Astrocyte (in vitro differentiated cells and primary cell): ENCODE results near the gene MICAL3.

Experiments
- CTCF ChIP-seq: IDR thresholded peaks from 2 replicates; pipeline ENCODE4 v1.5.1; 2011; ENCODE audit warnings: low read depth, mild to moderate bottlenecking, inconsistent platforms, low read length, moderate library complexity; ENCODE audit not compliant: insufficient read depth
- EZH2 ChIP-seq: IDR thresholded peaks from 2 replicates; pipeline ENCODE4 v1.6.1; 2012; ENCODE audit warnings: mild to moderate bottlenecking, low read length, inconsistent platforms; ENCODE audit not compliant: insufficient read depth

DNA sequence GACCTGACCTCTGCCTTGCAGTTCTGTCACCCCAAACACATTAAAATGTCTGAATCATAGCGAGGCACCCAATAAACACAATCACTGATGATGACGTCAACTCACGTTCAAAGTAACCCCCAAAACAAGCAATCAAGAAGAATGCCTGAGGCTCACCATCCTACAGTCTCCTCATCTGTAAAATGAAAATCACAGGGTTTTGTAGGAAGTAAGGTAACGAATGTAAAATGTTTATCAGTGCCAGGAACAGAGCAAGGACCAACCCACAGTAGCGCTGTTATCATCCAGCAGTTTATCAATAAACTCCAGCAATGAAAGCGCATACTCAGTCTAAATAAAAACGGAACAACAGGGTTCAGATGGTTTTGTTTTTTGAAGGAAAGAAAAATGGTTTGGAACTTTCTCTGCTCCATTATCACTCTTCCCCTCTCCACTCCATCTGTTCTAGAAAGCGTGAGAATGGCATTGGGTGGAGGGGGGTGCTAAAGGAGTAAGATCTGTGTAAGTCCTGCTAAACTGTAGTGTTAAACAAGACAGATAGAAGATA lies 110.5 kb downstream of the MICAL3 start:
- TF ChIP-seq CTCF (no peak), EZH2 (no peak)
